GM12864 (cell line): ENCODE data around the gene PHACTR1.
"Not testable (repeated sequence)": the region's sequence is repeated elsewhere in the genome, so short reads cannot be mapped to it uniquely, and the experiment has no call there.

Experiments used
- DNase-seq: peaks from one replicate; pipeline ENCODE4 v3.0.0-alpha.2; 2011; ENCODE audit warnings: low read depth
- H3K4me3 ChIP-seq: 2 replicates; pipeline ENCODE4 v1.5.1; 2011; ENCODE audit warnings: mild to moderate bottlenecking, low read depth, low read length, control low read depth
- CTCF ChIP-seq: IDR thresholded peaks from 2 replicates; pipeline ENCODE4 v1.5.1; 2011; ENCODE audit warnings: low read depth, mild to moderate bottlenecking, moderate library complexity, low read length, control low read depth, inconsistent platforms; ENCODE audit errors: missing control alignments

PHACTR1 gene

DNA sequence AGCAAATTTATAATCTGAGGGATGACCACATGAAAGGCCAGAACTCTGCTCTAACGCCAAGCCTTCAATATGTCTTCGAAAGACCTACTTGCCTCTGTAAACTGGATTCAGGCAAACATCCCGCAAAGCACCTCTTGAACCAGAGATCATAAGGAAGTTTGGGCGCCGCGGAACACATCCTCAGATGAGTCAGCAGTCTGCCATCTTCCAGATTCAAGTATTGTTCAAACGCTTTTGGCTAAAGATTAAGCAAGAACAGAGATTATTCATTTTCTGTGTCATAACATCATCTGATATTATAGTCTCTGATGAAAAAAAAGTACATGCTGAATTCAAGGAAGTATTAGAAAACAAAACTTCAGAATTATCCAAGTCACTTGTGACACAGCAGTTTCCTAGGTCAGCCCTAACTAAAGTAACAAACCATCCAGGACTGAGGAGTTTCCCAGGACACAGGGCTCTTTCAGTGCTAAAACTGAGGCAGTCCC, 591.0 kb downstream of the PHACTR1 start:
- no peak for DNase-seq
- TF ChIP-seq CTCF: no peak
- no peak overlapping the region for H3K4me3 ChIP-seq

DNA sequence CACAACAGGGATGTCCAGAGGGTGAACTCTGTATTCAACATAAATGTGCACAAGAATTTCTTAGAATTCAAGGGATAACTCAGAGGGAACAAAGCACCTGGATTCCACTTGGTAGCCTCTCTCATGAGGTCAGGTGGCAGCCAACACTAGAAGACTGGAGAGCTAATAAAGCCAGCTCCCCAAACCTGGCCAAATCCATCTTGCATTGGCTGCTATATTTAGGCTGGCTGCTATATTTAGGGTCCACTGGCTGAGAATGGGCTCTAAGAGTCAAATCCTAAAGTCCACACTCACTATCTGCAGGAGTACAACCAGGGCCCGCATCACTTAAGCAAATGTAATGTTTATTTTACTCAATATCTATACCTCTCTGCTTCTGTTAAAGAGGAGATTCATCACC, 591.8 kb downstream of the PHACTR1 start:
- no peak overlapping the region for H3K4me3 ChIP-seq
- DNase-seq: no peak
- no peak for TF ChIP-seq CTCF

DNA sequence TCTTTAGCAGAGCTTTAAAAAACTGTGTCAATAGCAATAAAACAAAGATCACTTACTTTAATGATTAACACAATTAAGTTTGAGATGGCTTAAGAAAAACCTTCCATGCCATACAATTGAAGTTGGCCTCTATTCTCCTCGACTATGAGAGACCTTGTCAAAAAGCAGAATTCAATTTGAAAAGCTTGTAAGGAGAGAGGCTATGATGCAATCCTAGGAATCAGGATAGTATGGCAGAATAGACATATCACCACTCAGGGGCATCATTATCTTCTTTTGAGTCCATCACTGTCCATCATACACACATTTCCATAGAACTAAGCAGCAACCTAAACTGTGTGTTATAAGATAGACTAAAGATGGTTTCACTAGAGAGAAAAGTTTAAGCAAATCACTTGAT, 594.6 kb downstream of the PHACTR1 start:
- H3K4me3 ChIP-seq: no peak overlapping the region
- DNase-seq: no peak
- TF ChIP-seq CTCF: no peak

- no peak for DNase-seq
- TF ChIP-seq CTCF: no peak
- no peak overlapping the region for H3K4me3 ChIP-seq
Measured at GRCh38 chr6:13314806-13315205, 598.2 kb downstream of the PHACTR1 start.

DNA sequence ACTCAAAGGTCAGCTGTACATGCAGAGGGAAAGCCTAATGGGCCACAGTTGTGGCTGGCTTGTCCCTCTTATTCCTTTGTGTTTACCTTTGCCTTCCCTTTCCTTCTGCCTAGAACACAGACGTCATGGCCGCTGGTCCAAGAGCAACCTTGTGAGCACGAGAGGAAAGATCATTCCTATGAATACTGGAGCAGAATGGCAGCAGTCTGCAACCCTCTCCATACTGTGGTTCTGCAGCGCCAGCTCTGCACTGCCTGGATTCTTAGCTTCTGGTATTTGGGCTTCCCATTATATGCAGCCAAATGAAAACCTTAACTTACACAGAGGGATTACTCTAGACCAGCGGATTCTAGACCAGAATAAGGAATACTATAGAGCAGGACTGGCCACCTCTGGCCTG, 599.3 kb downstream of the PHACTR1 start:
- TF ChIP-seq CTCF: no peak
- H3K4me3 ChIP-seq: no peak overlapping the region
- no peak for DNase-seq

- TF ChIP-seq CTCF: no peak
- no peak overlapping the region for H3K4me3 ChIP-seq
- DNase-seq: no peak
Measured at GRCh38 chr6:13318821-13319220, 602.3 kb downstream of the PHACTR1 start.

- no peak for DNase-seq
- no peak overlapping the region for H3K4me3 ChIP-seq
- no peak for TF ChIP-seq CTCF
Measured at GRCh38 chr6:13319891-13320564, 603.5 kb downstream of the PHACTR1 start.

DNA sequence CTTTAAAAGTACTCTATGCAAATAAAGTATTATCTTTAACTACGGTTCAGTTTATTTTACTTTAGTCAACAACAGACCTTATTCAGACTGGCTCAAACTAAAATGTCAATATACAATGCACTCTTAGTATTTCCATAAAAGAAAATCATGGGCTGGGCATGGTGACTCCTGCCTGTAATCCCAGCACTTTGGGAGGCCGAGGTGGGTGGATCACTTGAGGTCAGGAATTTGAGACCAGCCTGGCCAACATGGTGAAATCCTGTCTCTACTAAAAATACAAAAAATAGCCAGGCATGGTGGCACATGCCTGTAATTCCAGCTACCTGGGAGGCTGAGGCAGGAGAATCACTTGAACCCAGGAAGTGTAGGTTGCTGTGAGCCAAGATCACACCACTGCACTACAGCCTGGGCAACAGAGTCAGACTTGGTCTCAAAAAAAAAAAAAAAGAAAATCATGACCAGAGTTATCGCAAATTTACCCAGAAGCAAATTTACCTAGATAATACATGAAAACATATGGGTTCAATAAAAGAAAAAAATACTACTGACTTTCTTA, 609.5 kb downstream of the PHACTR1 start:
- H3K4me3 ChIP-seq, DNase-seq: not testable (repeated sequence)
